Measurements from ENCODE around the gene AFF3.

The AFF3 gene

GRCh38 chr2:99771681-99772333 is 370.6 kb downstream of the AFF3 start:
- Histone ChIP-seq H3F3A (ENCODE audit: insufficient read depth, low read length) (no peaks in the 10 kb centered on the region), H3K9me2 (replicated peaks; ENCODE audit: insufficient read depth, low read length) (no peaks in the 10 kb centered on the region), H3K79me2 (ENCODE audit: low read length) (no peaks in the 10 kb centered on the region), H3K27ac (ENCODE audit: low read length) (no peak overlapping the region), H3K9me3 (replicated peaks; ENCODE audit: insufficient read depth, low read length) (no peaks in the 10 kb centered on the region), H3K27me3 (replicated peaks; ENCODE audit: insufficient read depth, low read length) (no peaks in the 10 kb centered on the region), H3K4me3 (ENCODE audit: low read length) (no peak overlapping the region), H3K9ac (ENCODE audit: low read length) (no peak overlapping the region), H3K4me2 (ENCODE audit: low read depth, low read length) (no peak overlapping the region), H3K36me3 (replicated peaks; ENCODE audit: insufficient read depth, low read length) (no peaks in the 10 kb centered on the region), H2AFZ (ENCODE audit: low read length) (no peak overlapping the region), H3K4me1 (ENCODE audit: low read length) (no peaks in the 10 kb centered on the region), H4K20me1 (ENCODE audit: insufficient read depth, low read length) (no peaks in the 10 kb centered on the region)
- DNase-seq = no peak
- no peak for TF ChIP-seq EZH2 (optimal IDR thresholded peaks at IDR 0.05; ENCODE audit: low read depth, low read length)
- no peak for TF ChIP-seq CTCF (IDR thresholded peaks at IDR 0.05; ENCODE audit: low read length)
- TF ChIP-seq EZH2phosphoT487 (IDR thresholded peaks at IDR 0.05; ENCODE audit: low read length) = no peak

GRCh38 chr2:99770876-99771275 is 371.5 kb downstream of the AFF3 start:
- DNase-seq = no peak
- Histone ChIP-seq H2AFZ (ENCODE audit: low read length) (no peak overlapping the region), H3K4me1 (ENCODE audit: low read length) (no peaks in the 10 kb centered on the region), H3K9ac (ENCODE audit: low read length) (no peak overlapping the region), H3K4me2 (ENCODE audit: low read depth, low read length) (no peak overlapping the region), H3K9me2 (replicated peaks; ENCODE audit: insufficient read depth, low read length) (no peaks in the 10 kb centered on the region), H3K27ac (ENCODE audit: low read length) (no peak overlapping the region), H3K27me3 (replicated peaks; ENCODE audit: insufficient read depth, low read length) (no peaks in the 10 kb centered on the region), H3K79me2 (ENCODE audit: low read length) (no peaks in the 10 kb centered on the region), H3K4me3 (ENCODE audit: low read length) (no peak overlapping the region), H3K36me3 (replicated peaks; ENCODE audit: insufficient read depth, low read length) (no peaks in the 10 kb centered on the region), H4K20me1 (ENCODE audit: insufficient read depth, low read length) (no peaks in the 10 kb centered on the region), H3F3A (ENCODE audit: insufficient read depth, low read length) (no peaks in the 10 kb centered on the region), H3K9me3 (replicated peaks; ENCODE audit: insufficient read depth, low read length) (no peaks in the 10 kb centered on the region)
- TF ChIP-seq CTCF (IDR thresholded peaks at IDR 0.05; ENCODE audit: low read length) (no peak), EZH2 (optimal IDR thresholded peaks at IDR 0.05; ENCODE audit: low read depth, low read length) (no peak), EZH2phosphoT487 (IDR thresholded peaks at IDR 0.05; ENCODE audit: low read length) (no peak)

GRCh38 chr2:99765731-99766318 is 376.6 kb downstream of the AFF3 start:
- H3K9me2 ChIP-seq (replicated peaks; ENCODE audit: insufficient read depth, low read length) = no peaks in the 10 kb centered on the region
- H3K9me3 ChIP-seq (replicated peaks; ENCODE audit: insufficient read depth, low read length) = no peaks in the 10 kb centered on the region
- H3F3A ChIP-seq (ENCODE audit: insufficient read depth, low read length) = no peaks in the 10 kb centered on the region
- no peaks in the 10 kb centered on the region for H3K79me2 ChIP-seq (ENCODE audit: low read length)
- H3K4me1 ChIP-seq (ENCODE audit: low read length) = no peaks in the 10 kb centered on the region
- no peak overlapping the region for H3K4me2 ChIP-seq (ENCODE audit: low read depth, low read length)
- H3K4me3 ChIP-seq (ENCODE audit: low read length) = no peak overlapping the region
- no peak overlapping the region for H2AFZ ChIP-seq (ENCODE audit: low read length)
- no peak overlapping the region for H3K27ac ChIP-seq (ENCODE audit: low read length)
- no peaks in the 10 kb centered on the region for H4K20me1 ChIP-seq (ENCODE audit: insufficient read depth, low read length)
- H3K36me3 ChIP-seq (replicated peaks; ENCODE audit: insufficient read depth, low read length) = no peaks in the 10 kb centered on the region
- no peak overlapping the region for H3K9ac ChIP-seq (ENCODE audit: low read length)
- no peaks in the 10 kb centered on the region for H3K27me3 ChIP-seq (replicated peaks; ENCODE audit: insufficient read depth, low read length)
- no peak for DNase-seq
- no peak for TF ChIP-seq EZH2 (optimal IDR thresholded peaks at IDR 0.05; ENCODE audit: low read depth, low read length)
- no peak for TF ChIP-seq CTCF (IDR thresholded peaks at IDR 0.05; ENCODE audit: low read length)
- TF ChIP-seq EZH2phosphoT487 (IDR thresholded peaks at IDR 0.05; ENCODE audit: low read length) = no peak
